Stimulated activated CD4-positive, alpha-beta T cell treated with anti-CD3 and anti-CD28 coated beads, Interleukin-2, amount 100 ng/mL, for 48 hours (primary cell): ENCODE results near the gene FMNL1.
A peak's percentile ranks its signal among the peaks of the same experiment; 100 is the strongest.
"Not testable (repeated sequence)": the region's sequence is repeated elsewhere in the genome, so short reads cannot be mapped to it uniquely, and the experiment has no call there.

Experiments
- DNase-seq, 2 donors: peaks; one replicate each; pipeline ENCODE4 v3.0.0-alpha.2; 2020

Gene FMNL1

GRCh38 chr17:45221081-45222013 is at the start of gene FMNL1:
FMNL1 (plus strand) TSS chr17:45221885; CDS start chr17:45222125, 240 bp downstream.
- peak; percentile 28 to 52 for DNase-seq

- no peak for DNase-seq
Measured at GRCh38 chr17:45172232-45172540, 49.5 kb upstream of the FMNL1 start.

GRCh38 chr17:45172541-45173286 is 49.0 kb upstream of the FMNL1 start:
- DNase-seq = peak; percentile 28 to 41

GRCh38 chr17:45175759-45176115 is 45.9 kb upstream of the FMNL1 start:
- no peak for DNase-seq

GRCh38 chr17:45177563-45177962 is 44.1 kb upstream of the FMNL1 start:
- no peak for DNase-seq

GRCh38 chr17:45184144-45184543 is 37.5 kb upstream of the FMNL1 start:
- no peak for DNase-seq

- no peak for DNase-seq
Measured at GRCh38 chr17:45186801-45187354, 34.8 kb upstream of the FMNL1 start.

GRCh38 chr17:45189009-45189408 is 32.7 kb upstream of the FMNL1 start:
- no peak for DNase-seq

- DNase-seq = no peak
Measured at GRCh38 chr17:45190503-45191255, 31.0 kb upstream of the FMNL1 start.

- DNase-seq = no peak
Measured at GRCh38 chr17:45195424-45195823, 26.3 kb upstream of the FMNL1 start.

GRCh38 chr17:45197108-45197507 is 24.6 kb upstream of the FMNL1 start:
- no peak for DNase-seq

- peak; percentile 95 to 96 for DNase-seq
Measured at GRCh38 chr17:45197555-45198334, 23.9 kb upstream of the FMNL1 start.

GRCh38 chr17:45200701-45201100 is 21.0 kb upstream of the FMNL1 start:
- no peak for DNase-seq

GRCh38 chr17:45201457-45201856 is 20.2 kb upstream of the FMNL1 start:
- no peak for DNase-seq

- DNase-seq = not testable (repeated sequence)
Measured at GRCh38 chr17:45201880-45202279, 19.8 kb upstream of the FMNL1 start.

GRCh38 chr17:45218895-45219661 is 2.6 kb upstream of the FMNL1 start:
- peak; percentile 90 to 92 for DNase-seq

- DNase-seq = no peak
Measured at GRCh38 chr17:45220079-45220478, 1.6 kb upstream of the FMNL1 start.

- no peak for DNase-seq
Measured at GRCh38 chr17:45222014-45222288, 266 bp downstream of the FMNL1 start.

- DNase-seq = peak; percentile 60
Measured at GRCh38 chr17:45222289-45222995, 757 bp downstream of the FMNL1 start.

- peak in 1 of 2 donors; percentile 27 for DNase-seq
Measured at GRCh38 chr17:45222996-45223538, 1.4 kb downstream of the FMNL1 start.
